Trophoblast cell (in vitro differentiated cells and primary cell): Measurements from ENCODE around the gene MPPED1.

Experiments
- DNase-seq, 2 donors: peaks; one replicate each; pipeline ENCODE4 v3.0.0-alpha.2; 2016
- H2AFZ ChIP-seq: 2 replicates; pipeline ENCODE4 v1.6.1; 2013; ENCODE audit warnings: low read length, moderate library complexity, mild to moderate bottlenecking; ENCODE audit not compliant: insufficient read depth, poor library complexity
- H2AK5ac ChIP-seq: 2 replicates; pipeline ENCODE4 v1.6.1; 2013; ENCODE audit warnings: mild to moderate bottlenecking, low read length
- H2BK120ac ChIP-seq: 2 replicates; pipeline ENCODE4 v1.6.1; 2013; ENCODE audit warnings: low read length, mild to moderate bottlenecking, moderate library complexity; ENCODE audit not compliant: insufficient read depth, poor library complexity
- H2BK12ac ChIP-seq: 2 replicates; pipeline ENCODE4 v1.6.1; 2013; ENCODE audit warnings: mild to moderate bottlenecking, low read length, moderate library complexity
- H2BK5ac ChIP-seq: 2 replicates; pipeline ENCODE4 v1.6.1; 2013; ENCODE audit warnings: low read length, low read depth, moderate library complexity, mild to moderate bottlenecking; ENCODE audit not compliant: poor library complexity
- H3K14ac ChIP-seq: 2 replicates; pipeline ENCODE4 v1.6.1; 2013; ENCODE audit warnings: mild to moderate bottlenecking, low read length
- H3K18ac ChIP-seq: 2 replicates; pipeline ENCODE4 v1.6.1; 2013; ENCODE audit warnings: mild to moderate bottlenecking, low read length
- H3K23ac ChIP-seq: 2 replicates; pipeline ENCODE4 v1.6.1; 2013; ENCODE audit warnings: low read length
- H3K27ac ChIP-seq: 2 replicates; pipeline ENCODE4 v1.5.1; 2013; ENCODE audit warnings: low read depth, mild to moderate bottlenecking, inconsistent platforms, low read length, moderate library complexity
- H3K27me3 ChIP-seq: 2 replicates; pipeline ENCODE4 v1.6.1; 2013; ENCODE audit warnings: inconsistent platforms, mild to moderate bottlenecking, low read length, moderate library complexity; ENCODE audit not compliant: insufficient read depth
- H3K36me3 ChIP-seq, 2 experiments: 1 replicate in 1 of 2; 2 replicates in 1 of 2; pipeline ENCODE4 v1.6.1; 2013; ENCODE audit warnings: low read length in 2 of 2, mild to moderate bottlenecking in 2 of 2, moderate library complexity in 1 of 2; ENCODE audit not compliant: insufficient read depth in 2 of 2, control insufficient read depth in 1 of 2
- H3K4ac ChIP-seq: 2 replicates; pipeline ENCODE4 v1.6.1; 2013; ENCODE audit warnings: low read depth, mild to moderate bottlenecking, low read length, moderate library complexity
- H3K4me1 ChIP-seq, 2 experiments: 1 replicate in 1 of 2; 2 replicates in 1 of 2; pipeline ENCODE4 v1.6.1; 2013; ENCODE audit warnings: low read length in 2 of 2, mild to moderate bottlenecking in 2 of 2, moderate library complexity in 1 of 2; ENCODE audit not compliant: insufficient read depth in 2 of 2, control insufficient read depth in 1 of 2
- H3K4me2 ChIP-seq: 2 replicates; pipeline ENCODE4 v1.6.1; 2013; ENCODE audit warnings: inconsistent platforms, mild to moderate bottlenecking, low read length, moderate library complexity
- H3K4me3 ChIP-seq: 2 replicates; pipeline ENCODE4 v1.5.1; 2013; ENCODE audit warnings: mild to moderate bottlenecking, low read depth, low read length, inconsistent platforms
- H3K79me1 ChIP-seq: one replicate; pipeline ENCODE4 v1.6.1; 2013; ENCODE audit warnings: low read length
- H3K79me2 ChIP-seq: 2 replicates; pipeline ENCODE4 v1.6.1; 2013; ENCODE audit warnings: low read length, mild to moderate bottlenecking; ENCODE audit not compliant: control insufficient read depth, insufficient read depth, poor library complexity
- H3K9ac ChIP-seq: 2 replicates; pipeline ENCODE4 v1.6.1; 2013; ENCODE audit warnings: mild to moderate bottlenecking, low read length
- H3K9me3 ChIP-seq: 2 replicates; pipeline ENCODE4 v1.6.1; 2013; ENCODE audit warnings: low read depth, mild to moderate bottlenecking, control low read depth, inconsistent platforms, low read length; ENCODE audit not compliant: insufficient read depth
- H4K12ac ChIP-seq: 2 replicates; pipeline ENCODE4 v1.6.1; 2013; ENCODE audit warnings: low read depth, mild to moderate bottlenecking, low read length, moderate library complexity
- H4K8ac ChIP-seq: 2 replicates; pipeline ENCODE4 v1.6.1; 2013; ENCODE audit warnings: low read depth, mild to moderate bottlenecking, low read length, moderate library complexity
- H4K91ac ChIP-seq: one replicate; pipeline ENCODE4 v1.6.1; 2013; ENCODE audit warnings: low read depth, mild to moderate bottlenecking, low read length, moderate library complexity
- WGBS: extraction: QIAGEN DNeasy Blood & Tissue Kit; methylation state at CpG from one replicate; pipeline ENCODE4 v1.1.7; 2013; ENCODE audit warnings: missing lambda C conversion rate; ENCODE audit not compliant: insufficient read length, insufficient coverage; ENCODE audit errors: extremely low coverage; 5-methylcytosine and 5-hydroxymethylcytosine counted together

Gene MPPED1

DNA sequence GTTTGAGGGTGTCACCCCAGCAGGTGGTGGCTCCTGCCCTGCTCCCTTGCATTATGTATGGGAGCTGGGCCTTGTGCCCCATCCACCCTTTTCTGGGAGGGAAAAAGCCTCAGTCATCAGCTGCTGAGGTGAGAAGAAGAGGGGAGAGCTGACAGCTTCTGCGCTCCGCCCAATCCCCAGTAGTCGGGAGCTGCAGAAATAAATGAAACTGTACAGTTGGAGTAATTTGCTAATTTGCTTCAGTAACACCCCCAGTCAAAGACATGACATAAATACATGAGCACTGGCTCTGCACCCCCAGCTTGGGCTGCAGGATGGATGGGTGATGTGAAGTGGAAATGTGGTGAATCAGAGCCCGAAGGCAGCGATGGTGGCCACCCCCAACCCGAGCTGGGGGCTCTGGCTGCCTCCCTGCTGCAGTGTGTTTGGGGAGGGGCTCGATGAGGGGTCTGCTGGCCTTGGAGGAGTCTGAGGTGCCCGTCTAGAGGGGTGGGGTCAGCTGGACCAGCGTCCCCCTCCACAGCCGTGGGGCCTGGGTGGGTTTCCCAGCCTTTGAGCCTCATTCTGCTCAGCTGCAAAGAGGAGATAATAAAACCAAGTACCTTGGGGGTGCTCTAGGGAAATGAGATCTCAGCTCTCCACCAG is 59.2 kb downstream of the MPPED1 start:
- H3K27ac ChIP-seq = no peak overlapping the region
- H3K14ac ChIP-seq = no peak overlapping the region
- no peaks in the 10 kb centered on the region for H3K79me2 ChIP-seq
- H3K4me1 ChIP-seq = peaks cover 0 to 6% of the 10 kb centered on the region in 2 experiments
- no peak for DNase-seq
- H3K79me1 ChIP-seq = no peaks in the 10 kb centered on the region
- H2AFZ ChIP-seq = no peak overlapping the region
- peaks cover 3% of the 10 kb centered on the region for H3K9me3 ChIP-seq
- H3K4ac ChIP-seq = no peak overlapping the region
- H2BK120ac ChIP-seq = no peak overlapping the region
- no peak overlapping the region for H3K9ac ChIP-seq
- H4K12ac ChIP-seq = no peak overlapping the region
- no peak overlapping the region for H2AK5ac ChIP-seq
- no CpG with 5 or more reads among the region's 10 CpGs for WGBS
- no peak overlapping the region for H3K18ac ChIP-seq
- no peak overlapping the region for H3K4me3 ChIP-seq
- no peak overlapping the region for H3K23ac ChIP-seq
- no peaks in the 10 kb centered on the region for H3K36me3 ChIP-seq
- H3K27me3 ChIP-seq = peaks cover 3% of the 10 kb centered on the region
- H4K91ac ChIP-seq = no peak overlapping the region
- H2BK12ac ChIP-seq = no peak overlapping the region
- H3K4me2 ChIP-seq = no peak overlapping the region
- no peak overlapping the region for H2BK5ac ChIP-seq
- H4K8ac ChIP-seq = no peak overlapping the region

DNA sequence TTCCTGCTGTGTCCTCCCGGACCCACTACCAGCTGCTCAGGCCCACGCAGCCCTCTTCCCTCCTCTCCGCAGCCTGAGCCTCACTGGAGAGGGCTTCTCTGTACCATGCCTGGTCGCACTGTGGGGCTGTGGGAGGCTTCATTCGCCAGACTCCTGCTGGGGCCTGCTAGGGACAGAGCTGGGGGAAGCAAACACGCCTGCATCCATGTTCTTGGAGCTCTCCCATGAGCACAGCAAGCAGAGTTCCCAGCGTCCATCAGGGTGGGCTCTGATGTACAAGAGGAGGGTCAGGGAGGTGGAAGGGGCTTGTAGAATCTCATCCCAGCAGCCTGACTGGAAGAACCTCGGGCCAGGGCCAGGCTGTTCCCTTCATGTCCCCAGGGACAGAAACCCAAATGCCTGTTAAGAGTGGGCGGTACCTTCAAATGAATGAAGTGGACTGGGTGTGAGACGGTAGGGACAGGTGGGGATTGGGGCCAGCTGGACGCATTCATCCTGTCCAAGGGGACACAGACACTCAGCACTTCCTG is 59.9 kb downstream of the MPPED1 start:
- Histone ChIP-seq H3K14ac (no peak overlapping the region), H2BK12ac (no peak overlapping the region), H2BK120ac (no peak overlapping the region), H3K9ac (no peak overlapping the region), H3K4me3 (no peak overlapping the region), H4K91ac (no peak overlapping the region), H4K8ac (no peak overlapping the region), H3K79me2 (no peaks in the 10 kb centered on the region), H3K4ac (no peak overlapping the region), H3K27me3 (peaks cover 3% of the 10 kb centered on the region), H3K79me1 (no peaks in the 10 kb centered on the region), H2AFZ (no peak overlapping the region), H3K27ac (no peak overlapping the region), H4K12ac (no peak overlapping the region), H3K9me3 (peaks cover 3% of the 10 kb centered on the region), H3K36me3 (no peaks in the 10 kb centered on the region), H3K4me2 (no peak overlapping the region), H3K23ac (no peak overlapping the region), H2BK5ac (no peak overlapping the region), H3K18ac (no peak overlapping the region), H2AK5ac (no peak overlapping the region), H3K4me1 (peaks cover 0 to 6% of the 10 kb centered on the region in 2 experiments)
- no peak for DNase-seq
- no CpG with 5 or more reads among the region's 11 CpGs for WGBS

DNA sequence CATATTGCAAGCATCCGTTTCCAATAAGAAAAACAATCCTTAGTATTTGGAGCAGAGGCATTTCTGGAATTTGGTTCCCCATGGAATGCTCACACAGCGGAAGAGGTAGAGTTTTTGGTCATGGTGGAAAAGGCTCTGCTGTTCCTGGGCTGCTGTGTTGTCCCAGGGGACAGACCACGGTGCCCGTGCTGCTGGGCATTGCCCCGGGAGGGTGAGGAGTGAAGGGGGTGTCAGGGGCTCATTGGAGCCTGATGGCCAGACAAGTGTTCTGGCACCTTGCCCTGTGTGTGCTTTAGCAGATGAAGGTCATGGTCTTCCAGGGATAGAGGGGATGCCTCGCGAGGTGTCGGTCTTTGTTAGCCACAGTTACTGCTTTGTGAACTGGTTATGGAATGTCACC is 61.2 kb downstream of the MPPED1 start:
- Histone ChIP-seq H4K12ac (no peak overlapping the region), H4K91ac (no peak overlapping the region), H3K36me3 (no peaks in the 10 kb centered on the region), H4K8ac (no peak overlapping the region), H3K4ac (no peak overlapping the region), H3K27ac (no peak overlapping the region), H2AFZ (no peak overlapping the region), H2BK5ac (no peak overlapping the region), H3K9me3 (no peaks in the 10 kb centered on the region), H2BK12ac (no peak overlapping the region), H3K4me2 (no peak overlapping the region), H3K18ac (no peak overlapping the region), H3K4me3 (no peak overlapping the region), H2BK120ac (no peak overlapping the region), H2AK5ac (no peak overlapping the region), H3K79me2 (no peaks in the 10 kb centered on the region), H3K4me1 (peaks cover 0 to 6% of the 10 kb centered on the region in 2 experiments), H3K79me1 (no peaks in the 10 kb centered on the region), H3K14ac (no peak overlapping the region), H3K23ac (no peak overlapping the region), H3K27me3 (no peaks in the 10 kb centered on the region), H3K9ac (no peak overlapping the region)
- WGBS = no CpG with 5 or more reads among the region's 8 CpGs
- no peak for DNase-seq

DNA sequence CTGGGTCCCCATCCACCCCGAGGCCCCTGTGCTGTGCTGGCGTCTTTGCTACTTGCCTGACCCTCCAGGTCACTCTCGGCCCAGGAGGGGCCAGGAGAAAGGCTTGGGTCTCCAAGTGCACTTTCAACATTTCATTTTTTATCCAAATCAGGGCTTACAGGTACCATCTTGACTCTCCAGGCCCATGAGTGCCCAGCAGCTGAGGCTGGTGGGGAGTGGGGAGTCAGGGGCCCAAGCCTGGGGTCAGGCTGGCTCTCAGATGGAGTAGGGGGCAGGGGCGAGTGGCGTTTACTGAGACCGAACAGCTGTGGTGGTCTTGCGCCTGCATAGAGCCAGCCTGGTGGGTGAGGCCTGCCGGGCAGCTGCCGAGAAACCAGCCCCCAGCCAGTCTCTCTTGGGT is 61.6 kb downstream of the MPPED1 start:
- no peak overlapping the region for H2AFZ ChIP-seq
- no peak overlapping the region for H3K4me3 ChIP-seq
- no peak overlapping the region for H2BK120ac ChIP-seq
- no peaks in the 10 kb centered on the region for H3K36me3 ChIP-seq
- no peaks in the 10 kb centered on the region for H3K9me3 ChIP-seq
- no peak overlapping the region for H4K8ac ChIP-seq
- H3K27ac ChIP-seq = no peak overlapping the region
- H3K4ac ChIP-seq = no peak overlapping the region
- H3K79me2 ChIP-seq = no peaks in the 10 kb centered on the region
- peaks cover 0 to 6% of the 10 kb centered on the region in 2 experiments for H3K4me1 ChIP-seq
- H3K14ac ChIP-seq = no peak overlapping the region
- no CpG with 5 or more reads among the region's 9 CpGs for WGBS
- no peaks in the 10 kb centered on the region for H3K79me1 ChIP-seq
- DNase-seq = no peak
- no peak overlapping the region for H2BK12ac ChIP-seq
- H3K27me3 ChIP-seq = no peaks in the 10 kb centered on the region
- H4K12ac ChIP-seq = no peak overlapping the region
- H2AK5ac ChIP-seq = no peak overlapping the region
- no peak overlapping the region for H3K4me2 ChIP-seq
- no peak overlapping the region for H3K18ac ChIP-seq
- H2BK5ac ChIP-seq = no peak overlapping the region
- no peak overlapping the region for H4K91ac ChIP-seq
- H3K23ac ChIP-seq = no peak overlapping the region
- no peak overlapping the region for H3K9ac ChIP-seq
